DMS 273 (cell line): ENCODE data around the gene CD164.
"Not testable (repeated sequence)": the region's sequence is repeated elsewhere in the genome, so short reads cannot be mapped to it uniquely, and the experiment has no call there.

Source experiments
- DNase-seq: peaks from one replicate; lab custom pipeline; 2025; ENCODE audit not compliant: unreplicated experiment; lab: John Stamatoyannopoulos, UW

Gene CD164

DNA sequence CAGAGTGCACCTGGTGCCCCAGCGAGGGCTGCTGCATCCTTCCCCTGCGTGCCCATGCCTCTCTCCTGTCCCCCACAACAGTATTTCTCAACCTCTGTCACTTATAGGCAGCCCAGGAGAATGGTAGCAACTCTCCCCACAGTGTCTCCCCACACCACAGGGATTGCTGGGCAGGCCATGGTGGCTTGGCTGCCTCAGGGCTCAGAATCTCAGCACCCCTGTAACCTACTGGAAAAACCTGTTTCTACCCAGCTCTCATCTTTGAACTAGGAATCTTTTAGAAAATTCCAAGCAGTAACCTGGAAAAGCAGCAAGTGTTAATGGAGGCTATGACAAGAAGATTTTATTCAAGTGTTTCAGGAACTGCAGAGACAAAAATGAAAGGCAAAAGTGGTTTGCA lies 38.0 kb downstream of the CD164 start:
- DNase-seq, result no peak

DNA sequence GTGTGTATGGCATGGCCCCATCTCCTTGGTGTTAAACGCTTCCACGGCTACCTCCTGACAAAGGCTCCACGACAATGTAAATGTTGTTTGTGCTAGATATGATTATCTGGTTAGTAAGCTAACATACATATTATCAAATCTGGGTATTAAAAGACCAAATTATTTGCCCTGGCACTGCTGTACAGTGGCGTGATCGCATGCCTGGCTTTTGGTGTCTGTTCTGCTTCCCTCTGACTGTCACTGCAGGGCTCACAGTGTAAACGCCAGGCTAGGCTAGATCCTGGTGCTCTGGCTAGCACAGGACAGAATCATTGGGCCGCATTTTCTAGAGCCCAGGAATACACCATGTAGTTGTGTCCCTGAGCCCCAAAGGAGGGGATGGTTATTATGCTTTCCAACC lies 38.7 kb downstream of the CD164 start:
- no peak for DNase-seq

DNA sequence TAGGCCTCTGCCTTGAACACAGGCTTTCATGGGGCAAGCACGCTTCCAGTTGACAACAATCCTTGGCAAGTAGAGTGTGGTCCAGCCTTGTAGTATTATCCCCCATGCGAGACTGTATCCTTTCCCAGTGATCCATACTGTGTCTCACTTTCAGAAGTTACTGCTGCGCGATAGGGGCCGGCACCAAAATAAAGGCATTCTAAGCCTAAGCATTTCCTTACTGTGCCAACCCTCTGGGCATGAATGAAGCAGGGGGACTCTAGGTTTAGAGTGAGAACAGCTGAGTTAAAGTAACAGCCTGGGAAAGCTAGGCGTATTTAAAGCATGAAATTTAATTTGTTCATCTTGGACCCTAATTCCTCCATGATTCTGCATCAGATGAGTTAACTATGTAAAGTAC lies 39.4 kb downstream of the CD164 start:
- DNase-seq, result no peak

DNA sequence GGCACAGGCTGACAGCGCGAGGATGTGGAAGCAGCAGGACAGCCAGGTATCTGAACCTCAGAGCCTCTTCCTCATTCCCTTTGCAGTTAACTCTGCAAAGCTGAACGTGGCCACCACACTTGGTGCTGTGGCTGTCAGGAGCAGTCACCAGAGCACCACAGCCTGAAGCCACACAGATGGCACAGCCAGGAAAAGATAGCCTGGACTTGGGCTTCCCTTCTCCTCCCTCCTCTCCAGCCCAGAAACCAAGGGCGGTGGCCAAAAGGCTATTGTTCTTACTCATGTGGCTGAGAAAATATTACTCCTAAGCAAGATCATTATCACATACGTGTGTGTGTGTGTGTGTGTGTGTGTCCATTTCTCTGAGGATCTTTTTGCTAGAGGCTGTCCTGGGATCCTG lies 39.8 kb downstream of the CD164 start:
- no peak for DNase-seq

DNA sequence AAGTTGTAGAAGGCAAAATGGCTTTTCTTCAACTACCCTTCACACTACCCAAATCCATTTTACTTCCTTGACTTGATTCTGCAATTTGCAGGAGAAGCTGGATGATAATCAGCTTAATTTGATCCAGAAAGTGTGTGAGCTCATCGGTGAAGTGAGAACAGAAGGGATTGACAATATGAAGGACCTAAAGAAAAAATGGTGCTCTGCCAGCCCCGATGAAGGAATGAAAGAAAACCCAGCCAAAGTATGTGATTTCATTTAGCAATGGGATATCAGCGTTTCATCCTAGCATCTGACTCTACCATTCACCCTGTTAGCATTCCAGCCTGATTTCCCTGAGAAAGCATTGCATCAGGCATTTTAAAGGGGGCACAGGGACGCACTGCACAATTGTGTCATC lies 41.5 kb downstream of the CD164 start:
- no peak for DNase-seq

DNA sequence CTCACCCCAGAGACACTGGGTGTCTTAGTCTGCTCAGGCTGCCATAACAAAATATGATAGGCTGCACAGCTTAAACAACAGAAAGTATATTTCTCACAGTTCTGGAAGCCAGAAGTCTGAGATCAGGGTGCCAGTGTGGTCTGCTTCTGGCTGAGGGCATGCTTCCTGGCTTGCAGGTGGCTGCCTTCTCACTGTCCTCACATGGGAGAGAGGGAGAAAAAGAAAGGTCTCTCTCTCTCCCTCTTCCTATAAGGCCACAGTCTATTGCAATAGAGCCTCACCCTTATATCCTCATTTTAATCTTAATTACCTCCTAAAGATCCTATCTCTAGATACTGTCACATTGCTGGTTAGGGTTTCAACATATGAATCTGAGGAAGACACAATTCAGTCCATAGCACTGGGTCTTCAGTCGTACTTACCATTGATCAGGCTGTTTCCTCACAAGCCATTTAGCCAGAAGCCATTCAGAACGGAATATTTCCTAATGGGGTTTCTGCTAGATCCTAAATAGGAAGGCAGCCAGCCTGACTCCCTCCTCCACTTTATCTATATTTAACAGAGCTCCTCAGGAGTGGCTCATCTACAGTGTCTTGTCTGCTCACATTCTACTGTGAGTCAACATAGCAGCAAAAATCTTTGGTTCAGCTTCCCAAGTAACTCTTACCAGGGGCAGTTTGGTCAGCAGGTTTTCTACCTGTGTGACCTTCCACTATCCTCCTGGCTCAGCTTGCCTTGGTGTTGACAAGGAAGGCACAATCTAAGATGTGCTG lies 42.2 kb downstream of the CD164 start:
- DNase-seq, result no peak

DNA sequence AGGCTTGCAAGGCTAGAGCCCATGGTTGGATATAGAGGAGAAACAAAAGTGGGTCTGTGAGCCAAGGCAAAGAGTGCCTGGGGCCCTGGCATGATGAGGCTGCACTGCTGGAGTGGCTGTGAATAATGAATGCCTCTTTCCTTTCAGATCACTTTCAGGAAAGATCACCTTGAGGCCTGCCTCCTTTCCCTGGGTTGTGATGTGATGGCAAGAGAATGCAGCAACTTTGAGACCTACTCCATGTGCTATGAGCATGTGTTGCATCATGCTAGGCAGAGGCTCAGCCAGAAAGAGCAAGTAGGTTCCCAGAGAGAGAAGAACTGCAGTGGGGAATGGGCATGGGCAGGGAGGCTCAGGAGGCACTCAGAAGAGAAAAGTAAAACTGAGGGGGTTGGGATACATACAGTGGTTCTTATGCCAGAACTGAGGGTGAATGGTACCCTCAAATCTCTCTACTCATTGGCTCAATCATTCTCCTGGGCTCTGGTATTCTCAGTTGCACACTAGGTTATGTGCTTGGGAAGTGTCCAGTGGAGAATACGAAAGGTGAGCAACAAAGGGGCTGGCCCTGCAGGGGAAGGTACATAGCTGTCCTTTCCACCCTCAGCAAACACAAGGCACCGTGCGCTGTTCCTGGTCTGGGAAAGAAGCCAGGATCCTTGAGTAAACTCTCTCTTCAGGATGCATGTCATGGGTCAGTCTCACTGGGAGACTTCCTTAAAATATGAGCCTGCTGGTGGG lies 45.9 kb downstream of the CD164 start:
- DNase-seq, result peak; percentile 5

DNA sequence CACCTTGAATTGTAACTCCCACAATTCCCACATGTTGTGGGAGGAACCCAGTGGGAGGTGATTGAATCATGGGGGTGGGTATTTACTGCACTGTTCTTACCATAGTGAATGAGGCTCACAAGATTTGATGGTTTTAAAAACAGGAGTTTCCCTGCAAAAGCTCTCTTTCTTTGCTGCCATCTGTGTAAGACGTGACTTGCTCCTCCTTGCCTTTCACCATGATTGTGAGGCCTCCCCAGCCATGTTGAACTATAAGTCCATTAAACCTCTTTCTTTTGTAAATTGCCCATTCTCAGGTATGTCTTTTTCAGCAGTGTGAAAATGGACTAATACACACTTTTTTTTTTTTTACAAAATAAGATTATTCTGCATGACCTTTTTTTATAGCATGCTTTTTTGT lies 48.4 kb downstream of the CD164 start:
- not testable (repeated sequence) for DNase-seq

DNA sequence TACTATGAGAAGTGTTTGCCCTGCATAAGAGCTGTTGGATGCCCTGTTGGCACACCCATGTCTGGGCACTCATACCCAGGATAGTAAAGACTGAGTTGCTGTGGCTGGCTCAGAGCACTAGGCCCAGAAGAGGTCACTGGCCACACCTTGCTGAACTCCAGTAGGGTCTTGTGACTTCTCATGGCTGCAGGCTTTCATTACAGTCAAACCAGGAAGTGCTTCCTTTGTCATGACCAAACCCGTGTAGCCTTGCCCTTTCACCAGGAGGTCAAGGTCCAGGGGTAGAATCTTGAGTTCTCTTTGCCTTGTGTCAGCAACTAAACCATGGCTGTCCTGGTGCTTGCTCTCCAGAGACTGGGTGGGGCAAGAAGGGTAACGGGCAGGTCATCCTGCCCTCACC lies 49.5 kb downstream of the CD164 start:
- DNase-seq, result no peak

DNA sequence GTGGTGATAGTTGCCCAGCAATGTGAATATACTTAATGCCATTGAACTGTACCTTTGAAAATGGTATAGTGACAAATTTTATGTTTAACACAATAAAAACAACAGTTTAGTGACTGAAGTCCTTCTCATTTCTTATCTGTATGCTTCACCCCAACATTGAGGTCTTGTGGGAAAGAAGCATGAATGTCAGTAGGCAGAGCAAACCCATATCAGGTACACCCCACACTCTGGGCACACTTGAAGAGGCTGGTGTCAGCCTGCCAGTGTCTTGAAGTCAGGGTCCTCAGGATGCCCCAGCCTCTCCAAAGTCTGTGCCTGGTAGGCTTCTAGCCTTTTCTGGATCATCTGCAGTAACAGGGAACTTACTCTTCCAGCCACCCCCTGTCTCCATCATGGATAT lies 51.2 kb downstream of the CD164 start:
- DNase-seq, result no peak

DNA sequence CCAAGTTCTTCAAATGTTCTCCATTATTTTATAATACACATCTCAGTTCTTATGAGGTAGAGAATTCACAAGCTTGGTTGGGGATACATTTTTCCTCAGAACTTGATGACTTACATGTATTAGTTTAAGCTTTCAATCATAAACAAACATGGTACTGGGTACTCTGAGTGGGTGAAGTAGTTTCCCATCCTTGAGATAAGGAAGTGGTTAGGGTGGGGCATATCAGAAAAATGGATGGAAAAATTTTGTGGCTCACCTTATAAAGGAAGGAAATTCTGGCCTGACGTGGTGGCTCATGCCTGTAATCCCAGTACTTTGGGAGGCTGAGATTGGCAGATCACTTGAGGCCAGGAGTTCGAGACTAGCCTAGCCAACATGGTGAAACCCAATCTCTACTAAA lies 52.0 kb downstream of the CD164 start:
- no peak for DNase-seq

DNA sequence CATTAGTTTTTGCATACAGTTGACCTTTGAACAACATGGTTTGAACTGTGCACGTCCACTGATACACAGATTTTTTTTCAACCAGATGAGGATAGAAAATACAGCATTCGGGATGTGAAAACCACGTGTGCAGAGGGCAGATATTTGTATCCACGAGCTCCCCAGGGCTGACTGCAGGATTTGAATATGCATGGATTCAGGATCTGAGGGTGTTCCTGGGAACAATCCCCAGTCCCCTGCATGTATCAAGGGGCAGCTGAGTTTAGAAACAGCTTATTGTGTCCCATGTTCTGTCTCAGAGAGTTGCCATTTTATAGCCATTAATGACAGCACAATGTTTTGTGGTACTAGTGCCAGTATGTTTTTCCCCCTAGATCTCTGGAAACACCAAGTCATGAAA lies 53.6 kb downstream of the CD164 start:
- DNase-seq, result no peak

DNA sequence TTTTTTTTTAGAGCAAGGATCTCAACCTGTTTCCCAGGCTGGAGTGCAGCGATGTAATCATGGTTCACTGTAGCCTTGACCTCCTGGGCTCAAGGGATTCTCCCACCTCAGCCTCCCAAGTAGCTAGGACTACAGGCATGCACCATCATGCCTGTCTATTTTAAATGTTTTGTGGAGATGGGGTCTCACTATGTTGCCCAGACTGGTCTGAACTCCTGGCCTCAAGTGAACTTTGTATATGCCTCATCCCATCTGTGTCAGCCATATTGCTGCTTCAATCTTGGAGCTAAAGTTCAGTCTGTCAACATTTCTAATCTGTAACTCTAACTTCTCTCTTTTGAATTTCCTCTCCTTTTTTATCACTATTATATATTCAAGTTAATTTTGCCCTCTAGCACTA lies 54.3 kb downstream of the CD164 start:
- no peak for DNase-seq

DNA sequence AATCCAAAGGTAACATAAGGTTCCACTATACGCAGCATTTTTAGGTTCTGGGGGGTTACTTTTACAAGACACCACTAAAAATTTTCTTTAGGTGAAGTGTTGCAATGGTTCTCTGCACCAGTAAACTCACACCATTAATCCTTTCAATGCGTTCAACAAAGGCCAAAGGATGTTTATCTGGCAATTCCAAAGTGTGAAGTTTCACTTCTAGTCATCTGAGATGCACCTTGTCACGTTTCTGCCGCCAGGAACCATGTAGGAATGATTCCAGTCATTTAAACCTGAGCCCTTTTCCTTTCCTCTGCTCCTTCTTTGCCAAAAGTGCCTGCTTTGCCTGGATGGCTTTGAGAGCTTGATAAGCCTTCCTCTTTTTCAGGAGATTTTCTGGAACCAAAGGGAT lies 54.8 kb downstream of the CD164 start:
- DNase-seq, result no peak

DNA sequence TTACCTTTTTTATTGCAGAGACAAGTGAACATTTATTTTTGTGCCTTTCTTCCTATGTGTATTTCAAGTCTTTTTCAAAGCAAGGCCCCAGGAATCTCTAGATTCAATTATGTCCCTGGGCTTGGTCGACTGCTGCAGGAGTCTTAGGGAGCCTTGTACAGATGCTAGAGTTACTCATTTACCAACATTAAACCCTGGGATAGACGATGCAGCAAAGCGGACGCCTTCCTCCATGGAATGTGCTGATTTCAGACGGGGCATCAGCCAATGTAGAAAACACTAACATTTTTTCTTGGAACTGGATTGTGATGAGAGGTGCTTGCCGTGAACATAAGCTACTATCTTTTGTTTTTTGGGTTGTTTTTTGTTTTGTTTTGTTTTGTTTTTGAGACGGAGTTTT lies 55.9 kb downstream of the CD164 start:
- DNase-seq, result no peak

DNA sequence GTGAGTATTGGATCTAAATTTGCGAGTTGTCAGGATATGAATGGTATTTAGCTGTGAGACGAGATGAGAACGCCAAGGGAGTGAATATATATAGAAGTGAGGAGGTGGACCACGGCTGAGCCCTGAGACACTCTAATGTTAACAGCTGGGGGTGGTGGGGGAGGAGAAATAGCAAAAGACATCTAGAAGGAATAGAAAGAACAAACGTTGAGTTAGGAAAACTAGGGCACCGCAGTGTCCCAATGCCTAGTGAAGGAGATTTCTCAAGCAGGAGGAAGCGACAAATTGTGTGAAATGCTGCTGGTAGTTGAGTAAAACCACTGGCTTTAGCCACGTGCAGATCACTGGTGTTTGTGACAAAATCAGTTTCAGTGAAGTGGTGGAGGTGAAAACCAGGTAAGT lies 56.9 kb downstream of the CD164 start:
- no peak for DNase-seq

DNA sequence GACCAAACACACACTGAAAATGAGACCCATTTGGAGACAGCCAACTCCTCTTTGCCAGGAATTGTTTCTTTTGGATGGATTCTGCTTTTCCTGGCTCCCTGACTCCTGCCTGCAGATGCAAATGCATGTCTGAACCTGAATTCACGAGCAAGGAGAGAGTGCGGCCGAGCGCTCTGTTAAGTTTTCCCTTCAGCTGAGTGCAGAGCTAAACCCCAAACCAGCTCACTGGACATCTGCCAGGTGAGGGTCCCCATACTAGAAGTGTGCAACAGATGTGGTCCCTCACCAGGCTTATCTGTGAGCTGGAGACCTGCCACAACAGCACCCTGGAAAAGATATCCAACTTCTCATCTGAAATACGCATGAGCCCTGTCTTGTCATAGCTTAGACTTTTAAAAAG lies 59.0 kb downstream of the CD164 start:
- DNase-seq, result no peak

DNA sequence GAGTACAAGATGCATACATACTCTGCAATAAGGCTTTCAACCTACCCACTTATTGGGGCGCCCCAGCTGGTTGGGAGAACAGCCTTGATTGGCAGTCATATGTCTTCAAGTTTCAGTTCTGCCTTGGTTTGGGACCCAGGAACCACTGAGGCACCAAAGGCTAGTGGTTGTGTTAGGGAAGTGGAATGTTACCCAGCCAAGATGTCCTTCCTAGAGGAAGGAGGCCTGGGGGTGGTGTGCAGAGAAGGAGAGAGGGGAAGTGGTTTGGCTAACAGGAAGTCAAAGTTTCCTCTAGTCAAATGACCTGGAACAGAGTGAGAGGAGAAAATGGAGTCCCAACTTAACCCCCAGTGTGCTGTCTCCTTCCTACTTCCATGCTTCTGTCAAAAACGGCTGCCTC lies 59.4 kb downstream of the CD164 start:
- no peak for DNase-seq

DNA sequence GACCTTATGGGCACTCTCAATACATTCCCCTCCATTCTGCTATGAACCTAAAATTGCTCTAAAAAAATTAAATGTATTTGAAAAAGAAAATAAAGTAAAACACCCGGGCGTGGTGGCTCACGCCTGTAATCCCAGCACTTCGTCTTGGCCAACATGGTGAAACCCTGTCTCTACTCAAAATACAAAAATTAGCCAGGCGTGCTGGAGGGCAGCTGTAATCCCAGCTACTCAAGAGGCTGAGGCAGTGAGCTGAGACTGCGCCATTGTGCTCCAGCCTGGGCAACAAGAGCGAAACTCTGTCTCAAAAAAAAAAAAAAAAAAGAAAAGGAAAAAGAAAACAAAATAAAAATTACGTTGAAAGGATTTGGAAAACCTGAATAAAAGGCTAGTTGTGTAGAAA lies 60.5 kb downstream of the CD164 start:
- DNase-seq, result no peak

DNA sequence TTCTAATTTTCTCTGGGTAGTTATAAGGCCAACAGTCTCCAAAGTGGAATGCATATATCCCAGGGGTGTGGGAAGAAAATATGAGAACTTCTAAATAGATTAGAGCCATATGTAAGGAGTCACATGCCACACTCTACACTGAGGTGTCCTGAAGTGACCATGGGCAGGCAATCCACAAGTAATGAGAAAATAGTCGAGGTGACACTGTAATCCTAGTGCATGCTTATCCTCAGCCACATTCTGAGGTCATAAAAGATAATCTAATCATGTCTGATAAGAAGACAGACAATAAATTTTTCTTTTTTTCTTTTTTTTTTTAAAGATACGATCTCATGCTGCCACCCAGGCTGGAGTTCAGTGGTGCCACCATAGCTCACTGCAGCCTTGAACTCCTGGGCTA lies 62.2 kb downstream of the CD164 start:
- DNase-seq, result no peak

DNA sequence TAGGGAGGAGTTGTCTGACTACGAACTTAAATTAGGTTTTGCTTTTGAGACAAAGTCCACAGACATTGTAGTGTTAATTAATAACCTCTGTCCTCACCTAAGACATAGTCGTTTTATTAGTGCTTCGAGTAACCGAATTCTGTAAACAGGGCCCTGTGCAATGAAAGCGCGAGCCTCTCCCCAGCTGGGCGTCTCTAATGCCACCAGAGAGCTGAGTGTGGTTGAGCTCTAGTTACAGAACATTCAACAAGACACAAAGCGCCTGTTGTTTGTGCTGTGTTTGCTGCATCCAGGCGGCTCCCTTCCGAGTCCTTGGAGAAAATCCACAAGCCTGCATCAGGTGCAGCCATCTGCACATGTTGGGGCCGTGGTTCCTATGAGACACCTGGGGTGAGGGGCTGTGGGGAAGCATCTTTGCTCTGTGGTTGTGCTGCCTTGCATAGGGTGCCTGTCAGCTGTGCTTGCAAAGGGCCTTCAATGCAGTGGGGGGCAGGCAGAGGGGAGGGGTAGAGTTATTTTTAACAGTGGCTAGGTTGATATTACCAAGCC lies 63.9 kb downstream of the CD164 start:
- no peak for DNase-seq

DNA sequence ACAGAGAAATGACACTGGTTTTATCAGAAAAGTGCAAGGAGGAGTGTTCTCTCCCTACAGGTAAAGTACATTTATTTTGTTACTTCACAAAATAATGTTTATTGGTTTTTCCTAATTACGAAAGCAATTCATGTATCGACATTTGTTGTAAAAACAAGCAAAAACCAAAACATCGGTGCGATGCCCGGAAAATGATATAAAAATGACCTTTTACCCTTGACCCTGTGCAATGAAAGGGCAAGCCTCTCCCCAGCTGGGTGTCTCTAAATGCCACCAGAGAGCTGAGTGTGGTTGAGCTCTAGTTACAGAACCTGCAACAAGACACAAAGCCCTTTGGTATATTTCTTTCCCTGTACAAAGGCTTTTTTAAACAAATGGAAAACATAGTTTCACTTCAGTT lies 65.4 kb downstream of the CD164 start:
- no peak for DNase-seq
